Endothelial cell (in vitro differentiated cells): ENCODE data around the gene GRIK3. TPM values are rescaled to one million over a fixed set of nuclear protein-coding genes. Genes with fewer than 3 reads are reported as not detected.

Experiments used
- DNase-seq: peaks from one replicate; pipeline ENCODE4 v3.0.0; 2021; ENCODE audit warnings: low spot score
- H3K27ac Mint-ChIP-seq: one replicate; pipeline ENCODE4 v1.8.0; 2021; ENCODE audit warnings: mixed read lengths, inconsistent platforms; ENCODE audit not compliant: unreplicated experiment
- H3K27me3 Mint-ChIP-seq: one replicate; pipeline ENCODE4 v1.8.0; 2021; ENCODE audit warnings: mild to moderate bottlenecking, moderate library complexity, mixed read lengths, inconsistent platforms; ENCODE audit not compliant: unreplicated experiment
- H3K36me3 Mint-ChIP-seq: one replicate; pipeline ENCODE4 v1.8.0; 2021; ENCODE audit warnings: mild to moderate bottlenecking, low read depth, mixed read lengths, inconsistent platforms; ENCODE audit not compliant: unreplicated experiment
- H3K4me1 Mint-ChIP-seq: one replicate; pipeline ENCODE4 v1.8.0; 2021; ENCODE audit warnings: mild to moderate bottlenecking, mixed read lengths, inconsistent platforms; ENCODE audit not compliant: unreplicated experiment
- H3K4me3 Mint-ChIP-seq: one replicate; pipeline ENCODE4 v1.8.0; 2021; ENCODE audit warnings: mild to moderate bottlenecking, mixed read lengths, inconsistent platforms; ENCODE audit not compliant: unreplicated experiment
- H3K9me3 Mint-ChIP-seq: one replicate; pipeline ENCODE4 v1.8.0; 2021; ENCODE audit warnings: mixed read lengths, inconsistent platforms; ENCODE audit not compliant: unreplicated experiment
- total RNA-seq: library from RNA; stranded (reverse); fragmentation: NEBNext Ultra II Directional; extraction: Animal tissue kit (Norgen Biotek cat#: 25700); gene quantifications from one replicate; pipeline ENCODE4 v1.2.1, GENCODE V29; 2021; ENCODE audit not compliant: unreplicated experiment
- TF ChIP-seq, protein P1 (sequence below): fragments of 200-600 bp; sonication (generic); IDR thresholded peaks from one replicate; pipeline ENCODE4 v1.5.0; 2021; ENCODE audit warnings: antibody characterized with exemption; ENCODE audit not compliant: unreplicated experiment

Gene GRIK3
- total RNA-seq, 1 donor from 2014 or later = 0.05 TPM

DNA sequence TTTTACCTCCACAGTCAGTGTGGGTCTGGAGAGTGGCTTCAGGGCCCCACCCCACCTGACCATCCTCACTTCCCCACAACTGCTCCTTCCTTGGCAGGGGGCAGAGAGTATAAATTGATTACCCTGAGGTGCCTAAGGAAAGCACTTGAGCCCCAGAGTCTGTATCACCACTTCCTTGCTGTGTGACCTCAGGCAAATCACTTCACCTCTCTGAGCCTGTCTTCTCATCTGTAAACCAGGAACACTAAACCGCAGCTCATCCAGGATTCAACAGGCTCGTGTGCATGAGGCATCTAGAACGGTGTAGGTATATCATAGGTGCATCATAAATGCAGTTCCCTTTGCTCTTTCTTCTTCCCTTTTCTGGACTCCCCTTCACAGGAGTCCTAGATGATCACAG lies 43.4 kb downstream of the GRIK3 start:
- Mint-ChIP-seq H3K4me3 (no peak overlapping the region), H3K9me3 (no peaks in the 10 kb centered on the region), H3K4me1 (no peaks in the 10 kb centered on the region), H3K27ac (no peak overlapping the region), H3K36me3 (no peaks in the 10 kb centered on the region), H3K27me3 (peaks cover 2% of the 10 kb centered on the region)
- TF ChIP-seq, protein P1, sequence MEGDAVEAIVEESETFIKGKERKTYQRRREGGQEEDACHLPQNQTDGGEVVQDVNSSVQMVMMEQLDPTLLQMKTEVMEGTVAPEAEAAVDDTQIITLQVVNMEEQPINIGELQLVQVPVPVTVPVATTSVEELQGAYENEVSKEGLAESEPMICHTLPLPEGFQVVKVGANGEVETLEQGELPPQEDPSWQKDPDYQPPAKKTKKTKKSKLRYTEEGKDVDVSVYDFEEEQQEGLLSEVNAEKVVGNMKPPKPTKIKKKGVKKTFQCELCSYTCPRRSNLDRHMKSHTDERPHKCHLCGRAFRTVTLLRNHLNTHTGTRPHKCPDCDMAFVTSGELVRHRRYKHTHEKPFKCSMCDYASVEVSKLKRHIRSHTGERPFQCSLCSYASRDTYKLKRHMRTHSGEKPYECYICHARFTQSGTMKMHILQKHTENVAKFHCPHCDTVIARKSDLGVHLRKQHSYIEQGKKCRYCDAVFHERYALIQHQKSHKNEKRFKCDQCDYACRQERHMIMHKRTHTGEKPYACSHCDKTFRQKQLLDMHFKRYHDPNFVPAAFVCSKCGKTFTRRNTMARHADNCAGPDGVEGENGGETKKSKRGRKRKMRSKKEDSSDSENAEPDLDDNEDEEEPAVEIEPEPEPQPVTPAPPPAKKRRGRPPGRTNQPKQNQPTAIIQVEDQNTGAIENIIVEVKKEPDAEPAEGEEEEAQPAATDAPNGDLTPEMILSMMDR = no peak
- DNase-seq = no peak

DNA sequence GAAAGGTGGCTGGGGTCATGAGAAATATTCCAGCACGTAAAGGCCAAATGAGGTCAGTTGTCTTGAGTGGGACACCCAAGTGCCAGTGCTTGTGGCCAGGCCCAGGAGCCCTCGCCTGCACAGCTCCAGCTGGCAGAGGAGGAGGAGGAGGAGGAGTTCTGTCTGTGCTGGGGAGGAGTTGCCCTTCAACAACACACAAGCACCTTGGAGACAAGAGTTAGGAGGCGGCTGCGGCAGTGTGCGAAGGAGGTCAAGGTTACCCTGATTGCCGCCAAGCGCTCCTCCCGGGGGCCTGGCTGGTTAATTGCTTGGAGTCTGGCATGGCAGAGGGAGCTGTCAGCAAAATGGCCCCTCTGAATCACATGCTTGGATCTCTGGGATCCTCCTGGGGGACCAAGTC lies 45.1 kb downstream of the GRIK3 start:
- H3K36me3 Mint-ChIP-seq = no peaks in the 10 kb centered on the region
- no peaks in the 10 kb centered on the region for H3K4me1 Mint-ChIP-seq
- H3K9me3 Mint-ChIP-seq = no peaks in the 10 kb centered on the region
- TF ChIP-seq, protein P1 = no peak
- H3K27me3 Mint-ChIP-seq = peaks cover 2% of the 10 kb centered on the region
- no peak overlapping the region for H3K27ac Mint-ChIP-seq
- DNase-seq = no peak
- no peak overlapping the region for H3K4me3 Mint-ChIP-seq

DNA sequence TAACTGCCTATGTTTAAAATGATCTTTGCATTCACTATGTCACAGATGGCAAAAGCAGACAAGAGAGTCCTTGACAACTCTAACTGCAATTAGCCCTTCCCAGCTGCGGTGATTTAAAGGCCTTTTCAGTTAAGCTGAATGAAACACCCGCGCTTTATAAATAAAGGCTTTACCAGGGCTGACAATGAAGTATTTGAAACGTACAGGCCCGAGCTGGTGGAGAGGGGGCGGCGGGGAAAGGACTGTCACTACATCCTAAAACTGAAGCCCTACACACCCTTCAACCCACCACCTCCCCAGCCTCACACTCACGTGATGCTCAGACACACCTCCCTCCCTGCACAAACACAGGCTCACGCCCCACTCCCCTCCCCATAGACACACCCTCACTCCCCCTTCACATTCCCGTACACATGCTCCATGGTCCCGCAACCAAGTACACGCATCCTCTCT lies 45.5 kb downstream of the GRIK3 start:
- H3K4me1 Mint-ChIP-seq = no peaks in the 10 kb centered on the region
- no peak overlapping the region for H3K27ac Mint-ChIP-seq
- no peaks in the 10 kb centered on the region for H3K9me3 Mint-ChIP-seq
- no peak for DNase-seq
- no peak overlapping the region for H3K4me3 Mint-ChIP-seq
- no peaks in the 10 kb centered on the region for H3K36me3 Mint-ChIP-seq
- H3K27me3 Mint-ChIP-seq = peaks cover 2% of the 10 kb centered on the region
- TF ChIP-seq, protein P1 = no peak

DNA sequence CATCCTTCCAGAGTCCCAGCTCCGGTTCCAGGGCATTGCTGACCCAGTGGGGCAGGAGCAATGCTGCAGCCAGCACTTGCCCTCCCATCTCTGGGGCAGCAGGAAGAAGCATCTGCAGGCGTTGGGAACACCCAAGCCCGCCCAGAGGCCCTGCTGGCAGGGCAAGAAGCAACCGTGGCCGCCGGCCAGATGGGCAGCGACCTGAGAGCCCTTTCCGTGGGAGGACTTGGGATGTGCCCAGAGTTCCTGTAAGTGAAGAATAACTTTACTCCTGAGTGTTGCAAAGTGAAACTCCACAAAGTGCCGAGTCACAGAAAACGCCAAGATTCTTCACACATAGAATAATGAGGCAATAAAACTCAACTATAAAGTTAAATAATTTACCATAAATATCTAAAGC lies 46.0 kb downstream of the GRIK3 start:
- TF ChIP-seq, protein P1 = no peak
- Mint-ChIP-seq H3K27me3 (peaks cover 2% of the 10 kb centered on the region), H3K4me1 (peaks cover under 1% of the 10 kb centered on the region), H3K36me3 (no peaks in the 10 kb centered on the region), H3K27ac (no peak overlapping the region), H3K4me3 (no peak overlapping the region), H3K9me3 (no peaks in the 10 kb centered on the region)
- no peak for DNase-seq

DNA sequence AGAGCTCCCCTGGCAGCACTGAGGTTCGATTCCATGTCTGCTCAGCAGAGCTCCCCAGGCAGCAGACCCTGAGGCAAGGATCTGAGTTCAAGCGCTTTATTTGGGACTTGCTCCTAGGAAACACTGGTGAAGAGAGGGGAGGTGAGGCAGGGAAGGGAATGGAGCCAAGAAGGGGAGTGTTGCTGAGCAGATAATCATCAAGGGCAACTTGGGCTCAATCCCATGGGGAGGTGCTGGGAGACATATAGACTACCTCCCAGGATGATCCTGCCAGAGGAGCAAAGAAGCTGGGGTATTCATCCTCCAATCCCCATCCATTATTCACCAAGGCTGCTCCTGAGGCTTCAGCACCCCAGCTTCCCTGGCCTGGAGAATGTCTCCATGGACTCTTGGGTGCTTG lies 47.0 kb downstream of the GRIK3 start:
- H3K27ac Mint-ChIP-seq = no peak overlapping the region
- H3K27me3 Mint-ChIP-seq = peaks cover 5% of the 10 kb centered on the region
- H3K9me3 Mint-ChIP-seq = no peaks in the 10 kb centered on the region
- TF ChIP-seq, protein P1 = no peak
- no peak for DNase-seq
- H3K4me1 Mint-ChIP-seq = peaks cover 9% of the 10 kb centered on the region
- H3K4me3 Mint-ChIP-seq = no peak overlapping the region
- no peaks in the 10 kb centered on the region for H3K36me3 Mint-ChIP-seq
